Keratinocyte (primary cell): ENCODE data around the gene RERG. TPM values are rescaled to one million over a fixed set of nuclear protein-coding genes. Genes with fewer than 3 reads are reported as not detected.

Experiments
- DNase-seq: peaks from one replicate; pipeline ENCODE4 v3.0.0-alpha.2; 2011; ENCODE audit warnings: low read depth, missing footprints, low spot score
- FAIRE-seq: peaks from 2 replicates; lab custom pipeline; 2011; peaks lifted over from hg19 to GRCh38; lab: Jason Lieb, UNC
- H2AFZ ChIP-seq: 2 replicates; pipeline ENCODE4 v1.6.0; 2012; ENCODE audit warnings: low read length, control low read depth, inconsistent platforms; ENCODE audit not compliant: control insufficient read depth
- H3K27ac ChIP-seq: 2 replicates; pipeline ENCODE4 v1.5.1; 2011; ENCODE audit warnings: low read length; ENCODE audit not compliant: control insufficient read depth, insufficient read depth
- H3K27me3 ChIP-seq: 3 replicates; pipeline ENCODE4 v1.6.0; 2011; ENCODE audit warnings: low read length; ENCODE audit not compliant: control insufficient read depth, insufficient read depth; ENCODE audit errors: extremely low read depth
- H3K36me3 ChIP-seq, 2 experiments: 2 replicates in 1 of 2; 3 replicates in 1 of 2; pipeline ENCODE4 v1.5.1; 2011; ENCODE audit warnings: low read length in 2 of 2, mild to moderate bottlenecking in 1 of 2; ENCODE audit not compliant: control insufficient read depth in 2 of 2, insufficient read depth in 2 of 2; ENCODE audit errors: extremely low read depth in 1 of 2
- H3K4me1 ChIP-seq: 3 replicates; pipeline ENCODE4 v1.5.1; 2011; ENCODE audit warnings: low read length; ENCODE audit not compliant: control insufficient read depth, insufficient read depth; ENCODE audit errors: extremely low read depth
- H3K4me2 ChIP-seq: 3 replicates; pipeline ENCODE4 v1.6.0; 2011; ENCODE audit warnings: low read depth, low read length; ENCODE audit not compliant: control insufficient read depth, insufficient read depth; ENCODE audit errors: extremely low read depth
- H3K4me3 ChIP-seq, 3 experiments: fragments of 200-600 bp in 1 of 3; sonication (generic) in 1 of 3; 2 replicates in 2 of 3; 3 replicates in 1 of 3; pipeline ENCODE4 v1.5.1; 2011 to 2016; ENCODE audit warnings: low read length in 3 of 3, mild to moderate bottlenecking in 3 of 3, control low read depth in 2 of 3, inconsistent platforms in 1 of 3, low read depth in 1 of 3, mixed read lengths in 1 of 3, mixed run types in 1 of 3, moderate library complexity in 1 of 3; ENCODE audit not compliant: control insufficient read depth in 2 of 3, insufficient read depth in 2 of 3; ENCODE audit errors: extremely low read depth in 1 of 3
- H3K79me2 ChIP-seq: 2 replicates; pipeline ENCODE4 v1.6.0; 2012; ENCODE audit warnings: low read length; ENCODE audit not compliant: control insufficient read depth, insufficient read depth
- H3K9ac ChIP-seq: 3 replicates; pipeline ENCODE4 v1.6.0; 2011; ENCODE audit warnings: low read length; ENCODE audit not compliant: control insufficient read depth, insufficient read depth; ENCODE audit errors: extremely low read depth
- H3K9me1 ChIP-seq: 3 replicates; pipeline ENCODE4 v1.6.0; 2011; ENCODE audit warnings: low read length; ENCODE audit not compliant: control insufficient read depth, insufficient read depth; ENCODE audit errors: extremely low read depth
- H3K9me3 ChIP-seq: 2 replicates; pipeline ENCODE4 v1.5.1; 2012; ENCODE audit warnings: low read depth, low read length; ENCODE audit not compliant: control insufficient read depth
- H4K20me1 ChIP-seq: 3 replicates; pipeline ENCODE4 v1.6.0; 2011; ENCODE audit warnings: low read length; ENCODE audit not compliant: control insufficient read depth, insufficient read depth; ENCODE audit errors: extremely low read depth
- EZH2 ChIP-seq: IDR thresholded peaks from one replicate; pipeline ENCODE4 v1.6.1; 2012; ENCODE audit warnings: inconsistent platforms, mild to moderate bottlenecking, low read length, moderate library complexity
- dilution Hi-C: fragments of 300-500 bp; cut with MboI; formaldehyde crosslinking; loops from one replicate; pipeline ENCODE4 v1.7.0; 2020; ENCODE audit warnings: low sequenced_read_pairs; ENCODE audit not compliant: extremely low pct_ligation_motif_present
- polyA plus RNA-seq, 5 experiments: library from polyadenylated mRNA; depleted of rRNA in 3 of 5; stranded (reverse) in 3 of 5; stranded (forward) in 1 of 5; unstranded in 1 of 5; fragments of >200 nt; gene quantifications; 1 replicate in 1 of 5; 2 replicates in 3 of 5; 3 replicates in 1 of 5; pipeline versions ENCODE4 v1.2.1 to v1.2.3, GENCODE V29; 2011 to 2012; ENCODE audit warnings: missing spikeins in 2 of 5, low read depth in 1 of 5, low replicate concordance in 1 of 5
- TF ChIP-seq, protein P1 (sequence below), 3 experiments: IDR thresholded peaks in 1 of 3; conservative IDR thresholded peaks in 1 of 3; optimal IDR thresholded peaks in 1 of 3; 2 replicates in 2 of 3; 3 replicates in 1 of 3; pipeline versions ENCODE3 to v1.5.1; 2011; ENCODE audit warnings: low read length in 3 of 3, mild to moderate bottlenecking in 3 of 3, moderate library complexity in 2 of 3, control low read depth in 1 of 3, inconsistent platforms in 1 of 3; ENCODE audit not compliant: insufficient read depth in 2 of 3; ENCODE audit errors: extremely low read depth in 1 of 3

The RERG gene
- polyA plus RNA-seq, 1 donor (not counting 4 experiments of a cell fraction or from before 2014, with no cell fraction given) = not detected

DNA sequence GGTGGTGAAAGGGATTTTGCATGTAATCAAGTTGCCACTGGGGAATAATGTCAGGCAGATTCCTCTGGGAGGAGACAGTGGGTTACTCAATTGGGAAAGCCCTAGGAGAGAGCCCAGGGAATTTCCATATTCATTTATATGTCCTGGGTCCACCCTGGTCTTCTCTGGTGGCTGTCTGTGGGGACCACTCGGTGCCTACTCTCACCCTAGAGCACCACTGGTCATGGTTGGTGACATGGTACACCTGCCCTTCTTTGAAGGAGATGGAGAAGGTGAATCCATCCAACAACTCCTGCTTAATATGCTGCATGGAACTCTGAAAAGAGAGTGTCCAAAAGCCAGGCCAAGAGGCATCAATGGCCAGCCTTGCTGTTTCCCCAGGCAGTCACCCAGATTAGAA, 12.8 kb upstream of the RERG start:
- TF ChIP-seq EZH2 = no peak
- TF ChIP-seq, protein P1, sequence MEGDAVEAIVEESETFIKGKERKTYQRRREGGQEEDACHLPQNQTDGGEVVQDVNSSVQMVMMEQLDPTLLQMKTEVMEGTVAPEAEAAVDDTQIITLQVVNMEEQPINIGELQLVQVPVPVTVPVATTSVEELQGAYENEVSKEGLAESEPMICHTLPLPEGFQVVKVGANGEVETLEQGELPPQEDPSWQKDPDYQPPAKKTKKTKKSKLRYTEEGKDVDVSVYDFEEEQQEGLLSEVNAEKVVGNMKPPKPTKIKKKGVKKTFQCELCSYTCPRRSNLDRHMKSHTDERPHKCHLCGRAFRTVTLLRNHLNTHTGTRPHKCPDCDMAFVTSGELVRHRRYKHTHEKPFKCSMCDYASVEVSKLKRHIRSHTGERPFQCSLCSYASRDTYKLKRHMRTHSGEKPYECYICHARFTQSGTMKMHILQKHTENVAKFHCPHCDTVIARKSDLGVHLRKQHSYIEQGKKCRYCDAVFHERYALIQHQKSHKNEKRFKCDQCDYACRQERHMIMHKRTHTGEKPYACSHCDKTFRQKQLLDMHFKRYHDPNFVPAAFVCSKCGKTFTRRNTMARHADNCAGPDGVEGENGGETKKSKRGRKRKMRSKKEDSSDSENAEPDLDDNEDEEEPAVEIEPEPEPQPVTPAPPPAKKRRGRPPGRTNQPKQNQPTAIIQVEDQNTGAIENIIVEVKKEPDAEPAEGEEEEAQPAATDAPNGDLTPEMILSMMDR (optimal IDR thresholded peaks at IDR 0.05 in 1 of 3, IDR thresholded peaks at IDR 0.05 in 1 of 3, conservative IDR thresholded peaks at IDR 0.05 in 1 of 3; ENCODE audit: extremely low read depth in 1 of 3, insufficient read depth in 2 of 3, low read length in 3 of 3) = no peak
- Histone ChIP-seq H3K9me3 (no peaks in the 10 kb centered on the region), H3K9ac (no peak overlapping the region), H3K9me1 (no peaks in the 10 kb centered on the region), H3K27ac (no peak overlapping the region), H3K36me3 (no peaks in the 10 kb centered on the region), H4K20me1 (no peaks in the 10 kb centered on the region), H3K27me3 (peaks cover 5% of the 10 kb centered on the region), H3K79me2 (no peaks in the 10 kb centered on the region), H3K4me1 (no peaks in the 10 kb centered on the region), H3K4me3 (no peak overlapping the region), H3K4me2 (no peak overlapping the region), H2AFZ (no peak overlapping the region)
- dilution Hi-C loops = no loop called here
- no peak for DNase-seq
- no peak for FAIRE-seq

GRCh38 chr12:15232959-15233358, 11.7 kb upstream of the RERG start:
- Histone ChIP-seq H3K79me2 (no peaks in the 10 kb centered on the region), H3K4me1 (no peaks in the 10 kb centered on the region), H2AFZ (no peak overlapping the region), H3K9me1 (no peaks in the 10 kb centered on the region), H3K27me3 (peaks cover 5% of the 10 kb centered on the region), H3K4me3 (no peak overlapping the region), H3K36me3 (no peaks in the 10 kb centered on the region), H4K20me1 (no peaks in the 10 kb centered on the region), H3K4me2 (no peak overlapping the region), H3K9me3 (no peaks in the 10 kb centered on the region), H3K9ac (no peak overlapping the region), H3K27ac (no peak overlapping the region)
- FAIRE-seq (no peak), DNase-seq (no peak)
- TF ChIP-seq, protein P1 (optimal IDR thresholded peaks at IDR 0.05 in 1 of 3, IDR thresholded peaks at IDR 0.05 in 1 of 3, conservative IDR thresholded peaks at IDR 0.05 in 1 of 3; ENCODE audit: extremely low read depth in 1 of 3, insufficient read depth in 2 of 3, low read length in 3 of 3) = no peak
- TF ChIP-seq EZH2 = no peak
- dilution Hi-C loops = no loop called here
